ENCODE measurements around the gene RAB6B. TPM values are rescaled to one million over a fixed set of nuclear protein-coding genes. Genes with fewer than 3 reads are reported as not detected.

Gene RAB6B
- total and polyA plus RNA-seq, 2 of the 4 experiments (the other 2 are of a cell fraction), result 0.18 to 1.2 TPM

GRCh38 chr3:133828576-133829309, 66.9 kb downstream of the RAB6B start:
- POLR2A ChIA-PET (ENCODE audit: unreplicated experiment), result no interaction called here
- Histone ChIP-seq H3K4me1 (ENCODE audit: control insufficient read depth, insufficient read depth, low read length) (no peaks in the 10 kb centered on the region), H3K9ac (ENCODE audit: low read depth, low read length) (no peak overlapping the region), H2AFZ (replicated peaks; ENCODE audit: low read length, poor library complexity) (no peak overlapping the region), H3K4me2 (ENCODE audit: low read depth, low read length) (no peak overlapping the region), H2BK5ac (ENCODE audit: low read depth, low read length, poor library complexity, severe bottlenecking) (no peak overlapping the region), H3K9me3 (ENCODE audit: control insufficient read depth, insufficient read depth, low read length) (no peaks in the 10 kb centered on the region), H2AK9ac (replicated peaks; ENCODE audit: low read depth, low read length, poor library complexity) (no peak overlapping the region), H3K18ac (ENCODE audit: low read depth, low read length) (no peak overlapping the region), H3K4me3 (ENCODE audit: insufficient read depth, low read depth, low read length) (no peak overlapping the region), H4K91ac (ENCODE audit: insufficient read depth, low read depth, low read length) (no peak overlapping the region), H4K5ac (ENCODE audit: low read depth, low read length) (no peak overlapping the region), H3K23ac (ENCODE audit: low read depth, low read length) (no peak overlapping the region), H3K56ac (ENCODE audit: extremely low read depth, insufficient read depth, low read length) (no peak overlapping the region), H2BK20ac (ENCODE audit: low read depth, low read length) (no peak overlapping the region), H3K4ac (ENCODE audit: low read depth, low read length) (no peak overlapping the region), H3K27ac (ENCODE audit: insufficient read depth, low read length) (no peak overlapping the region), H4K20me1 (ENCODE audit: insufficient read depth, low read length) (no peaks in the 10 kb centered on the region), H3K14ac (replicated peaks; ENCODE audit: low read depth, low read length) (no peak overlapping the region), H3K9me1 (ENCODE audit: insufficient read depth, low read length) (peaks cover 11% of the 10 kb centered on the region), H2BK120ac (ENCODE audit: low read depth, low read length) (no peak overlapping the region), H3K79me1 (ENCODE audit: low read depth in 1 of 2, low read length in 2 of 2) (no peaks in the 10 kb centered on the region), H4K8ac (ENCODE audit: low read depth in 2 of 2, low read length in 2 of 2) (no peak overlapping the region), H3K36me3 (ENCODE audit: control insufficient read depth, insufficient read depth, low read length) (peaks cover 11% of the 10 kb centered on the region), H3K27me3 (ENCODE audit: control insufficient read depth, insufficient read depth, low read length) (peaks cover 8% of the 10 kb centered on the region), H2AK5ac (ENCODE audit: low read depth, low read length) (no peak overlapping the region), H2BK15ac (ENCODE audit: low read depth, low read length) (no peak overlapping the region)
- WGBS, 2 experiments (ENCODE audit: extremely low coverage in 2 of 2, insufficient read length in 1 of 2), result 80% methylated on average over 2 of the region's 12 CpGs; no CpG with 5 or more reads in 1 of the 2 experiments
- no TSS peak for BruUV-seq (replicated peaks)
- intact Hi-C loops (cut with micrococcal nuclease), result no loop called here
- TF ChIP-seq MAZ (IDR thresholded peaks at IDR 0.05; ENCODE audit: borderline replicate concordance, low read depth, low read length) (no peak), FOS (IDR thresholded peaks at IDR 0.05; ENCODE audit: low read depth, low read length) (no peak)
- in situ Hi-C loops (cut with MboI; ENCODE audit: low sequenced_read_pairs), result loop anchor here (10.0 kb wide), 1 partner anchor 376 kb away; no protein-coding TSS in a partner anchor
- ATAC-seq (ENCODE audit: low read depth) (no peak), DNase-seq (no peak)
- CTCF ChIA-PET, result no interaction called here
- dilution Hi-C loops (cut with HindIII; ENCODE audit: low sequenced_read_pairs, unreplicated experiment), result no loop called here
